ENCODE measurements around the gene LDLRAD2. TPM values are rescaled to one million over a fixed set of nuclear protein-coding genes. Genes with fewer than 3 reads are reported as not detected.
"Not testable (repeated sequence)": the region's sequence is repeated elsewhere in the genome, so short reads cannot be mapped to it uniquely, and the experiment has no call there.

LDLRAD2 gene
- total RNA-seq, 1 donor from 2014 or later, result 0.17 TPM

GRCh38 chr1:21783679-21784603 lies 28.1 kb upstream of the LDLRAD2 start:
- DNase-seq, result no peak

- not testable (repeated sequence) for DNase-seq
Measured at GRCh38 chr1:21785764-21786163, 26.3 kb upstream of the LDLRAD2 start.

- DNase-seq, result no peak
Measured at GRCh38 chr1:21786640-21787039, 25.4 kb upstream of the LDLRAD2 start.

- no peak for DNase-seq
Measured at GRCh38 chr1:21793104-21793503, 19.0 kb upstream of the LDLRAD2 start.

- DNase-seq, result no peak
Measured at GRCh38 chr1:21794656-21795055, 17.4 kb upstream of the LDLRAD2 start.

GRCh38 chr1:21795075-21795474 lies 17.0 kb upstream of the LDLRAD2 start:
- DNase-seq, result no peak

GRCh38 chr1:21799730-21800129 lies 12.3 kb upstream of the LDLRAD2 start:
- no peak for DNase-seq

- DNase-seq, result peak; percentile 34
Measured at GRCh38 chr1:21801100-21801499, 11.0 kb upstream of the LDLRAD2 start.

GRCh38 chr1:21804536-21804935 lies 7.5 kb upstream of the LDLRAD2 start:
- DNase-seq, result no peak

- DNase-seq, result peak; percentile 14
Measured at GRCh38 chr1:21813542-21813941, 1.5 kb downstream of the LDLRAD2 start.

GRCh38 chr1:21814241-21814918 lies 2.3 kb downstream of the LDLRAD2 start:
- peak; percentile 45 for DNase-seq

GRCh38 chr1:21814981-21815582 lies 3.0 kb downstream of the LDLRAD2 start:
- peak; percentile 33 for DNase-seq

- DNase-seq, result peak; percentile 64
Measured at GRCh38 chr1:21815724-21816321, 3.8 kb downstream of the LDLRAD2 start.

GRCh38 chr1:21816602-21817302 lies 4.7 kb downstream of the LDLRAD2 start:
- DNase-seq, result peak; percentile 65

GRCh38 chr1:21818656-21819055 lies 6.6 kb downstream of the LDLRAD2 start:
- peak; percentile 74 for DNase-seq

- DNase-seq, result peak; percentile 12
Measured at GRCh38 chr1:21820597-21821232, 8.7 kb downstream of the LDLRAD2 start.

- DNase-seq, result peak; percentile 34
Measured at GRCh38 chr1:21821385-21822019, 9.4 kb downstream of the LDLRAD2 start.

- no peak for DNase-seq
Measured at GRCh38 chr1:21822349-21822748, 10.3 kb downstream of the LDLRAD2 start.

- no peak for DNase-seq
Measured at GRCh38 chr1:21823206-21823979, 11.3 kb downstream of the LDLRAD2 start.

GRCh38 chr1:21823980-21824702 lies 12.1 kb downstream of the LDLRAD2 start:
- no peak for DNase-seq
